GM19035 (cell line): ENCODE results near the gene MAGEC2.

ENCODE experiments used
- ATAC-seq: cut with Tn5 transposase; IDR thresholded peaks from one replicate; pipeline ENCODE4 v1.9.1; 2021; ENCODE audit not compliant: unreplicated experiment

MAGEC2 gene, protein sequence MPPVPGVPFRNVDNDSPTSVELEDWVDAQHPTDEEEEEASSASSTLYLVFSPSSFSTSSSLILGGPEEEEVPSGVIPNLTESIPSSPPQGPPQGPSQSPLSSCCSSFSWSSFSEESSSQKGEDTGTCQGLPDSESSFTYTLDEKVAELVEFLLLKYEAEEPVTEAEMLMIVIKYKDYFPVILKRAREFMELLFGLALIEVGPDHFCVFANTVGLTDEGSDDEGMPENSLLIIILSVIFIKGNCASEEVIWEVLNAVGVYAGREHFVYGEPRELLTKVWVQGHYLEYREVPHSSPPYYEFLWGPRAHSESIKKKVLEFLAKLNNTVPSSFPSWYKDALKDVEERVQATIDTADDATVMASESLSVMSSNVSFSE

DNA sequence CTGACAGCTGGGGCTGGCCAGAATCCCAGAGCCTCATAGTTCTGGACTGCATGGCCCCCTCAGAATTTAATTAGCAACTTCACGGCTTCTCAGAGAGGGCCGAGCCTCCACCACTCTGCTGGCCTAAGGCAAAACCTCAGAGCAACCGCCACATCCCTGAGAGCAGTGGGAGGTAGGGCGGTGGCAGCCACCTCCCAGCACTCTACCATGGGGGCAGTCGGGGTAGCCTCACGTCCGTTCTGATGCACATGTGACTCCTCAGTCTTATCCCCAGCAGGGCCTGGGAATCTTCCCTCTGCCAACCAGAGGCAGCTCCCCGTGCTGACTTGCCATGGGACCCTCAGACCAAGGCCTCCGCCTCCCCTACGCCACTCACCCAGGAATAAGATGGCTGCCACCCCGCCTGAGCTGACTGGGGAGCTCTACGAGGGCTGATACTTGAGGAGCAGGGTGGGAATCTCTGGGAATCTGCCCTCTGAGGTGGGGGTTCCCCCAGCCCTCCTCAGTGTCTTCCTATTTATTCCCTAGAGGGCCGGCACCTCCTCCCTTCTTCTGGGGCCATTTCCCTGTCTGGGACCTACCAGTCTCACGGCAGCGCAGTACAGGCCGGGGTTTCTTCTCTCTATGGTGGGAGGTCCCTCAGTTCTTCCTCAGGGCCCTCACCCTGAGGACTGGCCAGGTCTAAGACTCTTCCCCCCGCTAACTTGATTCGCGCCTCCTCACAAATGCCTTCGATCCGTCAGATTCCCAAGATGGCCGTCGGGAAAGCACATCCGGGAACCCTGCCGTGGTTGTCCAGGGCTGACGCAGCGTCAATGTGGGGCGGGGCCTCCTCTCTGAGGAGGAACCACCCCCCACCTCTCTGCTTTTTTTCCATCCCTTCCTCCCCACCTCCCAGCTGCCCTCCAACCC, at the start of gene MAGEC2:
Gene MAGEC2, minus strand, starts transcription at position 769 of the 912 bp plus-strand sequence. CDS start 1,303 bp downstream, outside the sequence.
- ATAC-seq: no peak

DNA sequence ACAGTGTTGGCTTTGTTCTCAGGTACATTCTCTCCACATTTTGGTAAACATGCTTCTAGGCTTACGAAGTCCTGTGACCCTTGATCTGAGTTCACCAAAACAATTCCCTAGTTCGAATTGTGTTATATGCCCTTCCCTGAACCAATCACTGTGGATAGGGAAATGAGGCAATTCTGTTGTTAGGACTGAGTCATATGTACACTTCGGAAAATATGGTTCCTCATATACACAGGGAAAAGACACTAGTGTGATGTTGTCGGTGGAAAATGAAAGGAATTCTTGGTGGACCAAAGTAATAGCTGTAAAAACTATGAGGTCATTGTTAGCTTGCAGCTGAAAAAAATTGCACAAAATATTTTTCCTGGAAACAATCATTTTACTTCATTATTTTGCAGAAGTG, 46.6 kb upstream of the MAGEC2 start:
- no peak for ATAC-seq

- no peak for ATAC-seq
Measured at GRCh38 chrX:142251202-142251601, 46.1 kb upstream of the MAGEC2 start.

- no peak for ATAC-seq
Measured at GRCh38 chrX:142250502-142250901, 45.4 kb upstream of the MAGEC2 start.

DNA sequence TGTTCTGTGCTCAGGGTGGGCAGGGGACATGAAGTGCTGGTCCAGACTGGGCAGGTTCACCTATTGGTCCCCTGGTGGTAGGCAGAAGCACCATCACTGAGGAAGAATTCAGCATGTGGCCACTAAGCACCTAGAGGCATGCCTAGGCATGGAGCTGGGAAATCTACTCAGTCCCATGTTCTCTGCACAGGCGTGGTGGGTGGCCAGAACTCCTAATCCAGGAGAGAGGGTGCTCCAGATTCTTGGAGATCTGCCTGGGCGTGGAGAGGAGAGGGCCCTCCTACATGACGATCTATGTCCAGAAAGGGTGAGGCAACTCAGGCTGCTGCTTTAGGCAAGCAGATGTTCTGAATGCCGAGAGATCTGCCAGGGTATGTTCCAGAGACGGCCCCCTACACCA, 44.6 kb upstream of the MAGEC2 start:
- no peak for ATAC-seq

- ATAC-seq: no peak
Measured at GRCh38 chrX:142244568-142244967, 39.5 kb upstream of the MAGEC2 start.

GRCh38 chrX:142238536-142238935, 33.4 kb upstream of the MAGEC2 start:
- no peak for ATAC-seq

DNA sequence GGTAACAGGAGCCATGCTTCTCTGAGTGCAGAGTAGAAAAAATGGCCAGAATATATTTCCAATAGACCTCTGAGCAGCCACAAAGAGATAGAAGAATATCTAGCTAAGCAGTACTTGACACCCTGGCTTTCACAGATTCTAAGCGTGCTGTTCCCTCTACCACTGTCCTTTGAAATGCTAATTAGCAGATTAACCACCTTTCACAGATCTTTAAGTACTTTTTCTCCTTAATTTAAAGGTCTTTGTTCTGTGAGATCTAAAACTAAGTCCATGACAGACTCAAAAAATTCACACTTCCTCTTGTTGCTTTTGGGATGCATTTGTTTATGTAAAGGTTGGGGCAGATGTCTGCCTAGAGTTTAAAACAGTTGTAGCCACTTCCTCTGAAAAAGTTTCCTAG, 28.3 kb upstream of the MAGEC2 start:
- ATAC-seq: no peak

DNA sequence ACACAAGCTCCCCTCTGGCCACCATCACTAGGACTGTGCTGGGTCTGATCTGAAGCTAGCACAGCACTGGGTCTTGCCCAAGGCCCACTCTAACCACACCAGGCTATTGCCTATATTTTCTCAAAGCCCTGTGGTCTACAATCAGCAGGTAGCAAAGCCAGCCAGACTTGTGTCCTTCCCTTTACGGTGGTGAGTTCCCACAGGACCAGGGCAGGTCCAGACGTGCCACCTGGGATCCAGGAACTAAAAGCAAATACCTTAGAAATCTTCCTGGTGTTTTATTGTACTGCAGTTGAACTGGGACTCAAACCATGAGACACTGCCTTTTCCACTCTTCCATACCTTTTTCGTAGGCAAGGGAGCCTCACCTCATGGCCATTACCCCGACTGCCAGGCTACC, 9.0 kb upstream of the MAGEC2 start:
- no peak for ATAC-seq

DNA sequence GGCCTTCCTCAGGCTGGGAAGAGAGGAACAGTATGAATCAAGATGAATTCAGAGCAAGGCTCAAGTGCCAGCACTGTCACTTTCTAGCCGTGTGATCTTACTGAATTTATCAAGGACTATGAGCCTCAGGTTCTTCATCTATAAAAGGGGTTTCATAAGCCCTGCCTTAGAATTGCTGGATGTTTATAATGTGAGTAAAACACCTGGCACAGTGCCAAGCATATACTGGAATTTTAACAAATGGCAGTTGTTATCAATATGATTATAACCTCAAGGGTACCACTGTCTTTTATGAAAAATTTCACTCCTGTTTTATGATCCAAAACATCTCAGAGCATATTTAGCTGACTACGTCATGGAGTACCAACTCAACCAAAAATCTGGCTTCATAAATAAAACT, 4.0 kb downstream of the MAGEC2 start:
- ATAC-seq: no peak

- no peak for ATAC-seq
Measured at GRCh38 chrX:142186103-142186502, 19.0 kb downstream of the MAGEC2 start.

DNA sequence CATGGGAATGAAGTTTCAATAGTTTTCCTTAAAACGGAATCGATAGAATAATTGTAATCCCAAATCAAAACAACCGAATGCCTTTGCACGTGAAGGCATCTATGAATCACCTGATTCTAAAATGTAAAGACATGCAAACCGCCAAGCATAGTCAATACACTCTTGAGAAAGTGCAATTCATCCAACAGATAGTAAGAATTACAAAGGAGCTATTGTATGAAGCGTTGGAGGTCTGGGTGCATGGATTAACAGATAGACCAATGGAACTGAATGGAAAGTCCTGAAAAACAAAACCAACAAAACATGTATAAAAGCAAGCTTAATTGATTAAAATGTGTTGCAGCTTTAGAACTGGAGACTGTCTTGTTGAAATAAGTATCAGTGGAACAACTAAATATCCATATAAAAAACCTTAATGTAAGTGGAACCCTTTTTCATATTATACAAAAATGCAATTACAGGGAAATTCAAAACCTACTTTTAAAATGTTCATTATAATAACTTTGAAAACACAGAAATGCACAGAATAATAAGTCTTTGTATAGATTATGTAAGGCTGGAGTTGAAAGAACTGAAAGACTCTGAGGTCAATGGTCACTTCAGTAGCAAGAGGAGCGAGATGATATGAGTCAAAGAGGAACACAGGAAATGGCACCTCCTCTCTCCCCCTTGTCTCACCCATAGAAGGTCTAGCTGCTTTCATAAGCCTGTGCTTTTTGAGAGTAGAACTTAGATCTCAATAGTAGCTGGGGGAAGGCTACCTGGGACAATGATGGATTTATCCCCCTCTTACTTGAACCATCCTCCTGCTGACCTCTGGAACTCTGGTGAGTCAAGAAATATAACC, 20.1 kb downstream of the MAGEC2 start:
- ATAC-seq: no peak

DNA sequence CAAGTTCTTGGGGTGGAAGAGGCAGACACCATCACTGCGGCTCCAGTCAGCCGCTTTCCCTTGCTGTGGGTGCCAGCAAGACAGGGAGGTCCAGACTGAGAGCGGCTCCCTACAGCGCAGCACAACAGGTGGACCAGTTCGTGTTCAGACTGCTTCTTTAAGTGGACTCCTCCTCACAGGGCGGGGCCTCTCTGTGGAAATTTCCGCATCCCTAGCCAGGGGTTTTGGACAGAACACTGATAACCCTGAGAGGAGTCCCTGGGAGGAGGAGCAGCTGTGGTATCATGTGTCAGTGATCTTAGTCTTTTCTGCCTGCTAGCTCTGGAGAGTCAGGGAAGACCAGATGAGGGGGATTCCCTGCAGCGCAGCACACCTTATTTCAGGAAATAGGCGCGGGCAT, 48.5 kb downstream of the MAGEC2 start:
- ATAC-seq: no peak
